BJ (cell line): Measurements from ENCODE around the gene CHST12. TPM values are rescaled to one million over a fixed set of nuclear protein-coding genes. Genes with fewer than 3 reads are reported as not detected.

Source experiments
- CTCF ChIA-PET: fragments of 350-600 bp; formaldehyde crosslinking; extraction: SDS; loops from one replicate; lab custom pipeline; 2021; ENCODE audit warnings: antibody characterized with exemption, inconsistent platforms; lab: Yijun Ruan, JAX
- POLR2A ChIA-PET: fragments of 300-600 bp; sonication (Branson Sonifier 250); formaldehyde crosslinking; extraction: SDS; loops from one replicate; lab custom pipeline; 2021; ENCODE audit warnings: antibody characterized with exemption; lab: Charles Lee
- DNase-seq: peaks from one replicate; pipeline ENCODE4 v3.0.0-alpha.2; 2011; ENCODE audit warnings: low read depth
- H3K27me3 ChIP-seq: 2 replicates; pipeline ENCODE4 v1.6.0; 2011; ENCODE audit warnings: low read length; ENCODE audit not compliant: control insufficient read depth, insufficient read depth
- H3K36me3 ChIP-seq: 2 replicates; pipeline ENCODE4 v1.5.1; 2011; ENCODE audit warnings: low read length; ENCODE audit not compliant: control insufficient read depth, insufficient read depth
- H3K4me3 ChIP-seq: 2 replicates; pipeline ENCODE4 v1.5.1; 2011; ENCODE audit warnings: low read depth, mild to moderate bottlenecking, control low read depth, low read length
- polyA plus RNA-seq: library from polyadenylated mRNA; depleted of rRNA; stranded (reverse); fragments of >200 nt; gene quantifications from 2 replicates; pipeline ENCODE4 v1.2.3, GENCODE V29; 2011
- TF ChIP-seq, protein P1 (sequence below): IDR thresholded peaks from 2 replicates; pipeline ENCODE4 v1.5.1; 2011; ENCODE audit warnings: low read depth, mild to moderate bottlenecking, control low read depth, inconsistent platforms, low read length, moderate library complexity; ENCODE audit not compliant: insufficient read depth

Gene CHST12
- polyA plus RNA-seq, 1 experiment, result 18.4 TPM

DNA sequence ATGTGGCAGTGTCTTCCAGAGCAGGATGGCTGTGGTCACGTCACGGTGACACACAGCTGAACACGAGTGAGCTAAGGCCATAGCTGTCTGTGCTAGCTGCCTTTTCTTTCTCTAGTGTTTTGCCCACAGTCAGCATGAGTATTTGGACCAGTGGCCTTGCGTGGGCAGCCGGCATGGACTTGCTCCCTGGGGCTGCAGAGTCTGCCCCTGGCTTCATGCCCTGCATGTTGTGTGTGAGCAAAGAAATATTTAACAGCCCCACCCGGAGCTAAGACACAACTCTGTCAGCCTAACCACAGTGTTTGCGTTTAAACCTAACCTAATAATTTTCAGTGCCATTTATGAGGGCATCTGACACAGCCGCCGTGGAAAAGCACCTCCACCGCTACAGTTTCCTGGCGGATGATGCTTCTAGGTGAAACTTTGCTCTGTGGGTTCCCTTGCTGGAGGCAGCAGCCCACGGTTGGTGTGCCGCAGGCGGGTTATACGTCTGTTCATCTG, 14.6 kb downstream of the CHST12 start:
- H3K27me3 ChIP-seq, result no peaks in the 10 kb centered on the region
- peak; percentile 35 for DNase-seq
- TF ChIP-seq, protein P1, sequence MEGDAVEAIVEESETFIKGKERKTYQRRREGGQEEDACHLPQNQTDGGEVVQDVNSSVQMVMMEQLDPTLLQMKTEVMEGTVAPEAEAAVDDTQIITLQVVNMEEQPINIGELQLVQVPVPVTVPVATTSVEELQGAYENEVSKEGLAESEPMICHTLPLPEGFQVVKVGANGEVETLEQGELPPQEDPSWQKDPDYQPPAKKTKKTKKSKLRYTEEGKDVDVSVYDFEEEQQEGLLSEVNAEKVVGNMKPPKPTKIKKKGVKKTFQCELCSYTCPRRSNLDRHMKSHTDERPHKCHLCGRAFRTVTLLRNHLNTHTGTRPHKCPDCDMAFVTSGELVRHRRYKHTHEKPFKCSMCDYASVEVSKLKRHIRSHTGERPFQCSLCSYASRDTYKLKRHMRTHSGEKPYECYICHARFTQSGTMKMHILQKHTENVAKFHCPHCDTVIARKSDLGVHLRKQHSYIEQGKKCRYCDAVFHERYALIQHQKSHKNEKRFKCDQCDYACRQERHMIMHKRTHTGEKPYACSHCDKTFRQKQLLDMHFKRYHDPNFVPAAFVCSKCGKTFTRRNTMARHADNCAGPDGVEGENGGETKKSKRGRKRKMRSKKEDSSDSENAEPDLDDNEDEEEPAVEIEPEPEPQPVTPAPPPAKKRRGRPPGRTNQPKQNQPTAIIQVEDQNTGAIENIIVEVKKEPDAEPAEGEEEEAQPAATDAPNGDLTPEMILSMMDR, result no peak
- POLR2A ChIA-PET, result no interaction called here
- H3K36me3 ChIP-seq, result no peaks in the 10 kb centered on the region
- H3K4me3 ChIP-seq, result no peak overlapping the region
- CTCF ChIA-PET, result no interaction called here

DNA sequence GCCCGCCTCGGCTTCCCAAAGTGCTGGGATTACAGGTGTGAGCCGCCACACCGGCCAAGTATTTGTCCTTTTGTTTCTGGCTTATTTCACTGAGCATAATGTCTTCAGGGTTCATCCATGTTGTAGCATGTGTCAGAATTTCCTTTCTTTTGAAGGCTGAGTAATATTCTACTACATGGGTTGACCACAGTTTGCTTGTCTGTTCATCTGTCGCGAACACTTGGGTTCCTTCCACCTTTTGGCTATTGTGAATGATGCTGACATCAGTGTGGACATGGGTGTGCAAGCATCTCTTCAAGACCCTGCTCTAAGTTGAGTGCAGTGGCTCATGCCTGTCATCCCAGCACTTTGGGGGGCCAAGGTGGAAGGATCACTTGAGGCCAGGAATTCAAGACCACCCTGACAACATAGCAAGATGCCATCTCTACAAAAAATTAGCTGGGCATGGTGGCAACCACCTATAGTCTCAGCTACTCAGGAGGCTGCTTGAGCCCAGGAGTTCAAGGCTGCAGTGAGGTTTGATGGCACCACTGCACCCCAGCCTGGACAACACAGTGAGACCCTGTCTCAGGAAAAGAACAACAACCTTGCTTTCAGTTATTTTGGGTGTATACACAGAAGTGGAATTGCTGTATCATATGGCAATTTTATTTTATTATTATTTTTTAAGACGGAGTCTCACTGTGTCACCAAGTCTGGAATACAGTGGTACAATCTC, 17.0 kb downstream of the CHST12 start:
- no peaks in the 10 kb centered on the region for H3K27me3 ChIP-seq
- ChIA-PET POLR2A (no interaction called here), CTCF (no interaction called here)
- no peak for DNase-seq
- no peaks in the 10 kb centered on the region for H3K36me3 ChIP-seq
- TF ChIP-seq, protein P1, result no peak
- H3K4me3 ChIP-seq, result no peak overlapping the region

DNA sequence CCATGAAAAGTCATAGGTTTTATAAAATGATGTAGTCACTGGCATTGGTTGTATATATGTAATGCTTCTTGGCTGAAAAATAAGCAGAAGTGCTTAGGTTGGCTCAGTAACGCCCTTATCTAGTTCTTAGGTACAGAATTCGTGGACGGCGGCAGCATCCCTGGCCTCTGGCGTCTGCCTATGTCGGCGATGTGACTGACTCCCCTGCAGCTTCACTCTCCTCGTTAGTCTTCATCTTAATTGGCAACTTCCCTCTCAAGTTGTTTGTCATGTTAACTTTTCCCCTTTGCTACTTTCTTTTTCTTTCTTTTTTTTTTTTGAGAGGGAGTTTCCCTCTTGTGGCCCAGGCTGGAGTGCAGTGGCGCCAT, 18.5 kb downstream of the CHST12 start:
- no peak for DNase-seq
- Histone ChIP-seq H3K36me3 (no peaks in the 10 kb centered on the region), H3K27me3 (no peaks in the 10 kb centered on the region), H3K4me3 (no peak overlapping the region)
- POLR2A ChIA-PET, result no interaction called here
- TF ChIP-seq, protein P1, result no peak
- CTCF ChIA-PET, result interaction anchor here (0.8 kb wide), 1 partner anchor 28 kb away, joined by 3 read pairs; no protein-coding TSS in a partner anchor

DNA sequence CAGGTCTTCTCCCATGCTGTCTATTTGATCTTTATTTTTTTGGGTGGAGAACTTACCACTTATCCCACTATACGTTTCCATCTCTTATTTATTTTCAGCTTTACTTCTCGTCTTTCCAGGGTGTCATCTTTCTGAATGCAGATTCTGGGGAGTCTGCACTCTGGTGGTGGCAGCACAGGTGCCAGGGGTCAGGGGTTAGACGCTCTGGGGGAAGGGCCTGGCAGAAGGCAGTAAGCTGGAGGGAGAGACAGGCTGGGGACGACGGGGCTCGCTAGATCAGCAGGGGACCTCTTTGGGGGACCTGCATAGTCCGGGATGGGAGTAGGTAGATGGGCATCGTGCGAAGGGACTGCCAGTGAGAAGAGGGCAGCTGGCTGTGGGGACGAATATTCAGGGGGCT, 22.3 kb downstream of the CHST12 start:
- TF ChIP-seq, protein P1, result no peak
- ChIA-PET CTCF (interaction anchor here (0.9 kb wide), 2 partner anchors 13 to 43 kb away, joined by 3 read pairs; no protein-coding TSS in a partner anchor), POLR2A (no interaction called here)
- Histone ChIP-seq H3K36me3 (no peaks in the 10 kb centered on the region), H3K4me3 (no peak overlapping the region), H3K27me3 (no peaks in the 10 kb centered on the region)
- no peak for DNase-seq

DNA sequence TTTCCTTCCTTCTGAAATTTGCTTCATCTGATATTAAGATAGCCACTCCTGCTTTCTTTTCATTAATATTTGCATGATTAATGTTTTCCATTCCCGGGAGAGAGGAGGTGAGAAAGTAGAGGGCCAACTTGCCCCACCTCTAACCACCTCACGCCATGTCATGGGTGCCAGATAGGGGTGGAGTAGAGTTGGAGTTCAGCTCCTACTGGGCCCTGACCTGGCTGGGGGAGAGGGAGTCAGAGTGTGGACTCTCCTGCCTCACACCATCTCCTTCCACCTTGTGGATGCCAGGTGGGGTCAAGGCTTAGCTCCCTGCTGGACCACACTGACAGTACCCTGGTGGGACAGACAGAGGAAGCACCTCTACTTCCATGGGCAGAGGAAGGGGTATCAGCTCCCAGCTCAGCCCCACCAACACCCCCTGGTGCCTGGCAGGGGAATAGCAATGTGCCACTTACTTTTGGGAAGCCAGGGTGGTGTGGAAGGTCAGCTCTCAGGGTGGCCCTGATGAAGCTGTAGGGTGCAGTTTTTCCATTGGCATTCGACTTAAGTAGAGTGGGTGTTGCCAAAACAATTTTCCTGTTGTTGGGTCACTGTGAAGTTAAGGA, 28.0 kb downstream of the CHST12 start:
- Histone ChIP-seq H3K27me3 (no peaks in the 10 kb centered on the region), H3K4me3 (no peak overlapping the region), H3K36me3 (peaks cover 12% of the 10 kb centered on the region)
- TF ChIP-seq, protein P1, result peak; percentile 47
- CTCF ChIA-PET, result interaction anchor here (0.5 to 1.6 kb wide), 3 partner anchors 17 to 25 kb away, joined by 3 to 6 read pairs (median 3); no protein-coding TSS in a partner anchor
- POLR2A ChIA-PET, result interaction anchor here (0.6 kb wide), 1 partner anchor 16 kb away, joined by 3 read pairs; no protein-coding TSS in a partner anchor
- DNase-seq, result no peak
